ENCODE results near the gene USP7. TPM values are rescaled to one million over a fixed set of nuclear protein-coding genes. Genes with fewer than 3 reads are reported as not detected.
A peak's percentile ranks its signal among the peaks of the same experiment; 100 is the strongest.
"Not testable (repeated sequence)": the region's sequence is repeated elsewhere in the genome, so short reads cannot be mapped to it uniquely, and the experiment has no call there.

Gene USP7
- total RNA-seq, 2 donors from 2014 or later: 56.0 to 69.1 TPM

DNA sequence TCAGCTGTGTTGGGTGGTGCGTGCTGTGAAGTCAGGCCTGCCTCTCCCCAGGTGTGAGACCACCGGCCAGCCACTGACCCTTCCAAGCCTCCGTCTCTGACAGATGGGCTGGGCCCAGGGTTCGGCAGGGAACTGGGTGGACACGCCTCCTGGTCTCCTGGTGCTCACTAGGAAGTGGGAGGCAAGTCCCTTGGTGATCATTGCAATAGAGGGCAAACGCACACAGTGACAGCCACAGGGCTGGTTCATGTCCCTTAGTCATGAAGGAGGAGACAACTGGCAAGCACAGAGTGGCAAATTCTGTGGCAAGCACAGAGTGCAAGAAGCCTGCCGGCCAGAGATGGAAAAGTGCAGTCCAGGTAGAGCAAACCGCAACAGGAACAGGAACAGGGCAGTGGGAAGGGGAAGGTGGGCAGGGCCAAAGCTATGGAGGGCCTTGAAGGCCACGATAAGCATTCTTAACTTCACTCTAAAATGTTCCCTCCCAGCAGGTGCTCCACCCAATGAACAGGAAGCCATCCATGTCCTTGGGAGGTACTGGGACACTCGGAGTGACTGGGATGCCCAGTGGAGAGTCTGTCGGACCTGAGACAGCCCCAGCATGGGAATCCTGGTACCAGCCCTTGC is 21.9 kb downstream of the USP7 start:
- intact Hi-C loops (cut with DNase I): no loop called here
- no peak for ATAC-seq
- DNase-seq: no peak

DNA sequence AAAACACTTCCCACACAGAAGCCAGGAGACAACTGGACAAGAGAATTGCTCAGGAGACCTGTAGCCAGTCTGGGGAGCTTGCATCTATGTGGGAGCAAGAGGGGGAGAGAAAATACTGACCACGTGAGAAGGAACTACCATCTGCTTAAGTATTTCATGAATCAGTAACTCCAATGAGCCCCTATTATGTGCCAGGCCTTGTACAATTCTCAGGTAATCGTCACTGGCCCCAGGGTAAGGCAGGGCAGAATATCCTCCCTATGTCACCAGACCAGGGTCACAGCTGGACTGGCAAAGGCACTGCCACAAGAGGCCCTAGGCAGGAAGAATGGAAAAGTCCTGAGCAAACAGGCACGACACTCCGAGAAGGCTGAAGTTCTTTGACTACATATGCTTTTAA is 25.9 kb downstream of the USP7 start:
- no peak for DNase-seq
- no peak for ATAC-seq
- intact Hi-C loops (cut with DNase I): no loop called here

DNA sequence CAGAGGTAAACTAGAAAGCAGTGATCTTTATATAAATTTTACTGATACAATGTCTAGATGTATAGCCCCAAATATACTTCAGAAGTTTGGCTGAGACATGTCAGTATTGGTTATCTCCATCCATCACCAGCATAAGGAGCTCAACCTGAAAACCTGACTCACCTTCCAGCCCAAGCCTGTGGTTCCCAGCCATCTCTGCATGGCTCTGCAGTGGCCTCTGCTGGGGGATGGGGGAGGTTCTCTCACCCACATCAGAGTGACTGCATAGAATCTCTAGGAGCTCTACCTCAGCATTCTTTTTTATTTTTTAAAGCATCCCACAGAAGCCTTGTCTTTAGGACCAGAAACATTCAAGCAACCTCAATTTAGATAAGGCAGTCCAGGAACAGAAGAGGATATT is 27.3 kb downstream of the USP7 start:
- ATAC-seq (peak; percentile 55 to 70), DNase-seq (no peak)
- intact Hi-C loops (cut with DNase I): no loop called here

DNA sequence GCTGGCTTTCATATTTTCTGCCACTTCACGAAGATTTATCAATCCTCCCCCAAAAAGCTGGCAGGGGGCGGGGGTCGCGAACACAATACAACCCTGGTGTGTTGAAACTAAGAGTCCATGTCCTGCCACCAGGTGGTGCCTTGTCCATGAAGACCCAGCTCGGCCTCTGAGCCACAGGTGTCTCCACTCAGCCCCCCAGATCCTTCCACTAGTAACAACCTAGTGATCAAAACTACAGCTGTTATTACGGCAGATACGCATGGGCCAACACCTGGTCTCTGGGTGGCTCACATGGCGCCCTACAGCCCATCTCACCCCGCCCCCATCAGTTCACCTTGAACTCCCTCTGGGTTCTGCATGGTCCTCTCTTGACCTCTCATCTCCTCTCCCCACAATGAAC is 27.7 kb downstream of the USP7 start:
- intact Hi-C loops (cut with DNase I): no loop called here
- DNase-seq (no peak), ATAC-seq (no peak)

DNA sequence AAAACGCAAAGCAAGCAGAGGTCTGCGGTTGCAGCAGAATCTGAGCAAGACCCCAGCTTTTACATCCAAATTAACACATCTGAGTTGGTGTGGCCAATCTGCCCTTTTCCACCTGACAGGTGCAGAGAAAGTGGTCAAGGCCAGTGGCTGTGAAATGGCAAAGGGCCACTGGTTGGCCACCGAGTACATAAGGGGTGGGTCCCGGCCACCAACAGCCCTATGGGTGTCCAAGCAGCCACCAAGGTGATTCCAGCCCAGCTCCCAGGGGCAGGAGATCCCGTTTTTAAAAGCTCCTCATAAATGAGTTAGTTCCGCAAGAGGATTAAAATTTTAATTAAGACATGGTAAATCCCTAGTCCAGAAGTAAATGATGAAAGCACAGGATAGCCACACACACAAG is 29.1 kb downstream of the USP7 start:
- ATAC-seq (no peak), DNase-seq (no peak)
- intact Hi-C loops (cut with DNase I): no loop called here

DNA sequence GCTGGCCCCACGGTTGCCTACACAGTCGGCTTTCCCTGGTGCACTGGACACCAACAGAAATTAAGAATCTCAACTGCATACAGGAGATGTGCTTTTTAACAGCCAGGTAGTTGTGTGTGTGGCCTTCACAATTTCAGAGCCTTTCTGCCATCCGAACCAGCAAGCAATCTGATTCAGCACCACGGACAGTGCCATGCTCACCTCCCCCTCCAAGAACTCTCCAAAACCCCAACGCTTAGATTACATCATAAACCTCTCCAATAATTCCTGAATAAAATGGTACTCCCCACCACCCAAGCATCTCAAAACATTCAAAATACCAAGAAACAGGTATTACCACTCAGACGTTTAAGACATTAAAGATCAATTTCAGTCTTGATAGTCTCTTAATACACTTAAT is 31.8 kb downstream of the USP7 start:
- DNase-seq (peak; percentile 67), ATAC-seq (peak in 1 of 2 donors; percentile 26)
- intact Hi-C loops (cut with DNase I): no loop called here

DNA sequence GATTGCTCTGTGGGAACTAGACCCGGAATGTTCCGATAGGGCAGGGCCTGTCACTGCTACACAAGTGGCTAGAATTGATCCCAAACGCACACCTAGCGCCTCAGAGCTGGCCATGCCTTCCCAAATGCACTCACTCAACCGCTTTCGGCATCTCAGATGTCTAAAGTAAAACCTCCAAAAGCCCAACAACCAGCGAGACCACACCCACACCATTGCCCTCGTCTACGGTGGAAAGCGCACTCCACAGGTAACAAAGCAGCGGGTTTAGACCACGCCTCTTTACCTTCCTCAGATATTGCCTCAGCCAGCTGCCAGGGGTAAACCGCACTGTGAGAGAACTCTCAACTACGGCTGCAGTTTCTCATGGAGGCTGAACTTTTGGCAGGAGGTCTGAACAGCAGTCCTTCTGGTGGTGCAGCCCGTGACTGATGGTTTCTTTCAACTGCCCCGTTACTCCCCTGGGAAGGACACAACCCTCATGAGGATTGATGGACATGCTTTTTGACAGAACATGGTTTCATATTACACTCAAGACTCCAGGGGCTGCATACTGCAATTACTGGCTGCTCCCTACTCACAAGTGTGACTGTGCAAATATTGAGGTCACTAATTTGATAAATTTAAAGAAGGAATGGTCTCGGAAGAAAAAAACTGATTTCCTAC is 34.5 kb downstream of the USP7 start:
- ATAC-seq (no peak), DNase-seq (no peak)

DNA sequence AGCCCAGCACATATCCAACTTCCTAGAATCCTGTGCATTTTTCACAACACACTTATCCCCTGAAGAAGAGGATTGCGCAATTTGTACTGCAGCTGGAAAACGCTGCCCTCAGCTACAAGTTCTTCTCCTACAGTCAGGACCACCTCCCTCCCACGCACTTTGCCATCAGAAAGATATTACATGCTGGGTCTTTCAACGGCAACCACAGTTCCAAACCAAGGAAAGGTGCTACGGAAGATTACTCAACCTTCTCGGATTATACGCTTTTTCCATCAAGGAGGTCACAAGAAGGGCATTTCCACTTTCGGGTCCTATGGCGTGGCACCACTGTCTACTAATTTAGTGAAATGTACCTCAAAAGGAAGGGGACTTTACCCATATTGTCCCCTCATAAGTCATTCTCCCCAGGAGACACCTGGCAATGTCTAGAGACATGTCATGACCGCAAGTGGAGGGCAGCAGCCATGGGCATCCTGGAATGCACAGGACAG is 35.2 kb downstream of the USP7 start:
- DNase-seq (no peak), ATAC-seq (peak; percentile 39 to 65)
- intact Hi-C loops (cut with DNase I): no loop called here

More for the DNA sequence above, 34.5 kb downstream of the USP7 start:
- intact Hi-C loops (cut with DNase I): no loop called here

DNA sequence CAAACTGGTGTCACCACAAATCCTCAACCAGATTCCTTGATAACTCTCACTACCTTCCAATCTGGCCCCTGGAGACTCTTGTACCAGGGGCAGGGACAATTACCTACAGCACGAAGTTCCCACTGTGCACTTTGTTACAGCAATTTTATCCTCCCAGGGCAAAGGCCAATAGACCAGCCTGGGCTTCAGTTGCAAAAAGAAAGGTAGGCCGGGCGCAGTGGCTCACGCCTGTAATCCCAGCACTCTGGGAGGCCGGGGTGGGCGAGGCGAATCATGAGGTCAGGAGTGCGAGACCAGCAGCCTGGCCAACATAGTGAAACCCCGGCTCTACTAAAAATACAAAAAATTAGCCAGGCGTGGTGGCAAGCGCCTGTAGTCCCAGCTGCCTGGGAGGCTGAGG is 36.9 kb downstream of the USP7 start:
- intact Hi-C loops (cut with DNase I): no loop called here
- no peak for DNase-seq
- ATAC-seq: no peak

DNA sequence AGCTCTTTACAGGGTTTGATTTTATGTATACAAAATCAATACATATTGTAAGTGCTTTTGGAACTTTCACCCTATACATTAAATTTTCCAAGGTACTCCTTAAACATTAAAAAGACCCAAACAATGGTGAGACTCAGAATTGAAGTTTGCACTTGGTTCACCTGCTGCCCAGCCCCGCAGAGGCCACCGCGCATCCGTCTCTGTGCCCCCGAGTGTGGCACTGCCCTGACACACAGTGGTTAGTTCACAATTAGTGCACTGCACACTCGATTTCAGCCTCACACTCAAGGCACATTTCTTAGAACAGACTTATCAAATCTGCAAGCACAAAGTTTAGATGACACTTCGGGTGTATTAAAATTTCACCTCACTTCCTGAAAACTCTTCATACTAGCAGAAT is 38.3 kb downstream of the USP7 start:
- intact Hi-C loops (cut with DNase I): no loop called here
- DNase-seq (no peak), ATAC-seq (no peak)

DNA sequence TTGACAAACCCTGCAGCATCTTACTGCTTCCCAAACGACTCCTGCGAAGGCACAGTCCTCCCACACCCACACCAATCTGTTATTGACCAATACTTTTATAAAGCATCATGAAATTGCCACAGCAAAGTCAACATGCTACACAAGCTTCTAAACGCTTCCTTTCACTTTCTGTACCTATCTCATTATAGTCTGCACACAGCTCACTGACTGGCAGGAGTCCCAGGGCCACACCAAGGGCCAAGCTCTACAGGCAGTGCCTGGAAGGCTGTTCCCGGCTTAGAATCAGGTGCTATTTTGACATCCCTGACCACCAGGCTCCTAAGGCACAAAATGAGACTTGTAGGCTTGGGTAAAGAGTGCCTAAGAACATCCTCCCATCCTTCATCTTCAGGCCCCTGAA is 39.5 kb downstream of the USP7 start:
- intact Hi-C loops (cut with DNase I): no loop called here
- ATAC-seq (peak in 1 of 2 donors; percentile 59), DNase-seq (no peak)

DNA sequence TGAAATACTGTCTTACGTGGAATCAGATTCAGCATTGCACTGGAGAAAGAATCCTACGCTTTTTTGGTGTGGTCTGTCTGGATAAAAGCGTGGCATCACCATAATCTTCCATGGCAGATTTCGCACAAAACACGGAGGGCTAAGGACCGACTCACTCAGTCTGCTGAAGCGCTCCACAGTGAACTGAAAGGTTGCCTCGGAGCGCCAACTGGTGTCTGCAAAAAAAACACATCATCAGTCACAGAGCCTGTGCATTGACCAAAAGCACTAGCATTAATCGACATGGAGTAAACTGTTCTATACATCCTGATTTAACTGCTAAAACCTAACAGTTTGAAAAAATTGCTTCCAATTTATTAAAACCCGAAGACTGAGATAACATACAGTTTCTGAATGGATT is 40.5 kb downstream of the USP7 start:
- intact Hi-C loops (cut with DNase I): no loop called here

DNA sequence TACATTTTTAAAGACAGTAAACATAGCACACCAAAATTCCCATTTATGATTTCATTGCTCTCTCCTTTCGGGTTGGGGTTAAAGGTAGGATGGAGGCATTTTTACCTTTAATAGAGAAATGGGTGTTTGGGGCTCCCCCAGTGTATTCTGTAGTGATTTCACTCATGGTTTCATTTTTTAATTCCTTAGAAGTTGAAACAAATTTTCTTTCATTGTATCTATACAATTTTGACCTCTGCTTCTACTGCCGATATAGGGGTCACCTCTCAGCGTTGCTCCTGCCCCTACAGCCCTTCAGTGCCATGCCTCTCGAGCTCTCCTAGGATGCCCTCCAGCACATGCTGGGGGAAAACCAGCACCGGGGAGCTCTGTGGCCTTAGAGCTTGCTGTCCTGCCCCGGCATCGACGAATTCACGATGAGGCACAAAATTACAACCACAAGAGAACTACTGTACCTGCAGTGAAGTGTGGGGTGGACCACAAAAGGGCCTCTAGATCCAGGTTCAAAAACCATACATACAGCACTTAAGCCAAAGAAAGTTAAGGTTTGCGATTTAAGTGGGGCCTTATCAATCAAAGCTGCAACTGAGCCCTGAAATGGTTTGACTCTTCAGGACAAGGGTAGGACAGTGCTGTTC is 42.2 kb downstream of the USP7 start:
- no peak for ATAC-seq
- no peak for DNase-seq
- intact Hi-C loops (cut with DNase I): no loop called here

More for the DNA sequence above, 40.5 kb downstream of the USP7 start:
- no peak for ATAC-seq
- DNase-seq: no peak

DNA sequence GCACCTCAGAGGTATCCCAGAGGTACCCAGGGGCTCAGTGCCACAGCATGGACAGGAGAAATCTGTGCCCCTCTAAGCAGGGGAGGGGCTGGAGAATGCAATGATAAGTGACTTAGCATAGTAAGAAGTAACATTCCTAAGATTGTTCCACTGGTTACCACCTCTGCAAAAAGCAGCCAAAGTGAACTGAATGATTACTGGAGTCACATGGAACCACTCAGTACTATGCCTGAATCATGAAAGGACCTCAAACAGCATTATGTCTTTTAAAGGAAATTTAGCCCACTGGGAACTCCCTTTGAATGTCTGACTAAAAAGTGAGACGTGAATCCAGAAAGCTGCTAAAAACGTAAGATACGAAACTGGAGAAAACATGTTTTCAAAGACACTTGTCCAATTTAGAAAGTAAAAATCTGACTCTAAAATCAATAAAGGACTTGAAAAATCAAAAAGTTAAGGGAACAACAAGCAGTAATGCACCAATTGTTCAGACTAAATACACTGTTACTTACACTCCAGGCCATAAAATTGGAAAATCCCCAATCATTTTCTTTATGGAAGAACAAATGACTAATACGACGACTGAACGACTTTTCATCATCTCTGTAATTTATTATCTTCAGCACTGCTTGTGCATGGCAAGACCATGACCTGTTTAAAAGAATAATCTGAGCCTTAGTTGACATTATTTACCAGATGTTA is 42.9 kb downstream of the USP7 start:
- intact Hi-C loops (cut with DNase I): no loop called here
- ATAC-seq (no peak), DNase-seq (no peak)

DNA sequence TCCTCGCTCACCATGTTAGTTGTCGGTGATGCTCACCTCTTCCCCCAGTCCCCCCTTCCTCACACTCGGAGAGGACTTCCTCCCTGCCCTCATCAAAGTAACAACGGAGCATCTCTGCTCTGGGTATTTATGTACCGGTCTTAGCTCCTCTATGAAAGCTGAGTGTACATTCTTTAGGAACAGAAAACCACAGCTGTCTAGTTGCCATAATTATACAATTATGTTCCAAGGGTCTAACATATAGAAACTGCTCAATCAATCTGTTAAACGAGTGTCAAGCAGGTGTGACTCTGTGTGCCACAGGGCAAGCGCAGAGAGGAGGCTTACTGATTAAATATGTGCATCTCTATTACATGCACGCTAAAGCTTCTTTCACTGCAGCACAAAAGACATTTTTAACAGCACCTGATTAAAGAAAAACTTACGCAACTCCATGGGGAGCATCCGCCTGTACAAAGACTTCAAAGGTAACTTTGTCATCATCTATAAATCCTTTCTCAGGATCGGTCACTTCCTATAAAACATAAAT is 43.7 kb downstream of the USP7 start:
- intact Hi-C loops (cut with DNase I): no loop called here
- ATAC-seq: no peak

DNA sequence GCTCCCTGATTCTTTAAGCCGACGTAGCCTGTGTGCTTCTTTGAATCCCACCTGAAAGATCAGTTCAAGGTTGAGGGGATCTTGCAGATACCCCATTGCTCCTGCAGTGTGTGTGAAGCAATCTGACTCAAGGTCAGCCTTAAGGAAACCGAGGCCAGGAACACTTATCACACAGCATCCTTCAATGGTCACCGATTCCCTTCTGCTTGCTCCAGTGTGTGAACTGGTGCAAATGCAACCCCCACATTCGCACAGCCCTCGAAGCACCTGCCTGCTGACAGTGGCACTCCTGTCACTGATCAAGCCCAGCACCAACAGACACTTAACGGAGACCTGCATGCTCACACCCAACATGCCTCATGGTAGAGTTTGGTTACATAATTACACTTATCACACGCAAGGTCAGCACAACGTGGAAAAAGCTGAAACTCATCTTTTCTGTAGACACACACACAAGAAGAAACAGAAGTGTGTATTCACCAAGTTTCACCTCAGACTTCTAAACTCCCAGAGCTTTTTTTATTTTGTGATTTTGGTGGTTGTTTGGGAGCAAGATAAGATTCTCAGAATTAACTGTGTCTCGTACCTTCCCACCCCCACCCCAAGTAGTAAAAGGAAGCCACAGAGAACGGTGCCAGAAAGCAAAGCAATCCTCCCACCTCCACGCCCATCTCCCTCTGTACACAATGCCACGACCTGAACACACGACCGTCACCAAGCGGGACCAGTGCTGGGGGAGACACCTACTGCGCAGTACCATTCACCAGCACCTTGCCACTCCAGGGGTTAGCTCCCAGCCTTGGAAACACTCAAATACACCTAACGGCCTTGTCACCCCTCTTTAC is 44.4 kb downstream of the USP7 start:
- intact Hi-C loops (cut with DNase I): no loop called here
- DNase-seq: no peak
- ATAC-seq: no peak

More for the DNA sequence above, 43.7 kb downstream of the USP7 start:
- DNase-seq: no peak

DNA sequence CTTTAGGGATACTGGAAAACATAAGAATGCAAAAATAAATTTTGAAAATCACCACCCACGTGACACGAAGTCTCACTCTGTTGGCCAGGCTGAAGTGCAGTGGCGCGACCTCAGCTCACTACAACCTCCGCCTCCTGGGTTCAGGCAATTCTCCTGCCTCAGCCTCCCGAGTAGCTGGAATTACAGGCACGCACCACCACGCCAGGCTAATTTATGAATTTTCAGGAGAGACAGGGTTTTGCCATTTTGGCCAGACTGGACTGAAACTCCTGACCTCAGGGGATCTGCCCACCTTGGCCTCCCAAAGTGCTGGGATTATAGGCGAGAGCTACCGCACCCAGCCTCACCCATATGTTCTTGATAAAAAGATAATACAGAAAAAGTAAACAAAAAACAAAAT is 46.4 kb downstream of the USP7 start:
- DNase-seq; ATAC-seq; intact Hi-C loops (cut with DNase I): not testable (repeated sequence)

DNA sequence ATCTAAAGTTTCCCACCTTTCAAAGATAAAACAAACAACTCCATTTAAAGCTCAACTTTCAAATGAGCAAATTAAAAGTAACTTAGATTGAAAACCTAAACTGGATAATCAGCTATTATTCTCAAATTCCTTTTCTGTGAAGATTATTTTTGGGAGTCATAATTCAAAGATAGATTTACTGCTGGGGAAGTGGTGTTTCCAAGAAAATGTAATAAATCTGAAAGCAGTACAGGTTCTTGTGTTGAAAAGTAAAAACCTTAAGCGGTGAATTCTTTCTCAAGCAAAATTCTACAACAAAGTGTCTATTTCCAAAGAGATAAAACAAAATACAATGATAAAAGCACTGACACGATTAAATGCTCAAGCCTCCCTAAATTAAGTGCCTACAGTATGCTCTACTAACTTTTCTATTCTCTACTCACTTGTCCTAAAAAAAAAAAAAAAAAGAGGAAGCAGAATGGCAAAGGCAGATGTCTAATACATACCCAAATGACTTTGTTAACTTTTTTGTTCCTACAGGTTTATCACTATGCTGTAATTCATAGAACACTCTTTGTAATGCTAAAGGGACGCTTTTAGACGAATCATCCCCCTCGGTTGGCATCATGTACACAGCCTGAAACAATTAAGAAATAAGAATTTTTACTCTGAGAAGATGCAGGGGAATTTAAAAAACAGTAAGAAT is 47.0 kb downstream of the USP7 start:
- ATAC-seq (no peak), DNase-seq (no peak)
- intact Hi-C loops (cut with DNase I): no loop called here

Data from left cardiac atrium (tissue), 4 donors.